Measurements from ENCODE around the gene HSDL1. TPM values are rescaled to one million over a fixed set of nuclear protein-coding genes. Genes with fewer than 3 reads are reported as not detected.

HSDL1 gene
- total RNA-seq, 1 experiment from 2014 or later = 35.8 TPM

GRCh38 chr16:84194018-84194417 lies 49.0 kb upstream of the HSDL1 start (continued):
- no peak for TF ChIP-seq RAD21 (IDR thresholded peaks at IDR 0.05; ENCODE audit: low read depth)
- TF ChIP-seq POLR2AphosphoS5 (IDR thresholded peaks at IDR 0.05; ENCODE audit: low read depth, low read length) = no peak
- TF ChIP-seq ATF3 (IDR thresholded peaks at IDR 0.05) = no peak
- TF ChIP-seq CEBPB (IDR thresholded peaks at IDR 0.05; ENCODE audit: low read depth) = no peak
- TF ChIP-seq YY1 (IDR thresholded peaks at IDR 0.05; ENCODE audit: extremely low read depth, insufficient replicate concordance, low read depth, low read length) = no peak
- no peak for TF ChIP-seq EGR1 (IDR thresholded peaks at IDR 0.05; ENCODE audit: low read depth)
- no peak for TF ChIP-seq SIN3A (IDR thresholded peaks at IDR 0.05; ENCODE audit: low read depth)

GRCh38 chr16:84193480-84193879 lies 48.5 kb upstream of the HSDL1 start:
- H3K9ac ChIP-seq (ENCODE audit: low read length) = no peak overlapping the region
- H3K4me2 ChIP-seq (ENCODE audit: low read length) = no peak overlapping the region
- no peaks in the 10 kb centered on the region for H3K9me2 ChIP-seq (ENCODE audit: insufficient read depth)
- H2AFZ ChIP-seq (ENCODE audit: low read depth, low read length, poor library complexity, severe bottlenecking) = no peak overlapping the region
- intact Hi-C loops (cut with micrococcal nuclease) = no loop called here
- H3K27me3 ChIP-seq (ENCODE audit: insufficient read depth, low read length) = no peaks in the 10 kb centered on the region
- H3K4me1 ChIP-seq (ENCODE audit: control insufficient read depth in 1 of 2, insufficient read depth in 2 of 2, low read length in 2 of 2) = peaks cover 0 to 4% of the 10 kb centered on the region in 2 experiments; a peak in 1 of 4 replicates
- no peak overlapping the region for H3K27ac ChIP-seq (ENCODE audit: low read depth, low read length)
- ChIA-PET RAD21 (ENCODE audit: low non-redundant PET in 1 of 2, low total read pairs in 2 of 2, uncharacterized antibody in 2 of 2, unreplicated experiment in 2 of 2) (no interaction called here), CTCF (no interaction called here), POLR2A (no interaction called here)
- H3K79me2 ChIP-seq (ENCODE audit: insufficient read depth, low read length) = no peaks in the 10 kb centered on the region
- H4K20me1 ChIP-seq (ENCODE audit: insufficient read depth) = no peaks in the 10 kb centered on the region
- TF ChIP-seq EZH2 (IDR thresholded peaks at IDR 0.05) = no peak
- BruUV-seq (replicated peaks) = no TSS peak
- DNase-seq (ENCODE audit: low read depth, low spot score) (no peak), ATAC-seq (no peak)
- no peak overlapping the region for H3K4me3 ChIP-seq (replicated peaks in 1 of 2; ENCODE audit: low read depth in 1 of 2, low read length in 2 of 2)
- no peaks in the 10 kb centered on the region for H3K9me3 ChIP-seq (ENCODE audit: control insufficient read depth in 1 of 2, insufficient read depth in 1 of 2, low read depth in 1 of 2, low read length in 2 of 2)
- no peaks in the 10 kb centered on the region for H3K36me3 ChIP-seq (ENCODE audit: control insufficient read depth in 1 of 2, insufficient read depth in 2 of 2, low read length in 2 of 2)

- ChIA-PET CTCF (no interaction called here), POLR2A (no interaction called here), RAD21 (ENCODE audit: low non-redundant PET in 1 of 2, low total read pairs in 2 of 2, uncharacterized antibody in 2 of 2, unreplicated experiment in 2 of 2) (no interaction called here)
- H3K27me3 ChIP-seq (ENCODE audit: insufficient read depth, low read length) = no peaks in the 10 kb centered on the region
- no peak overlapping the region for H3K4me3 ChIP-seq (replicated peaks in 1 of 2; ENCODE audit: low read depth in 1 of 2, low read length in 2 of 2)
- H2AFZ ChIP-seq (ENCODE audit: low read depth, low read length, poor library complexity, severe bottlenecking) = no peak overlapping the region
- H3K9me2 ChIP-seq (ENCODE audit: insufficient read depth) = no peaks in the 10 kb centered on the region
- TF ChIP-seq YY1 (IDR thresholded peaks at IDR 0.05; ENCODE audit: extremely low read depth, insufficient replicate concordance, low read depth, low read length) (no peak), ZFX (IDR thresholded peaks at IDR 0.05) (no peak), SRF (IDR thresholded peaks at IDR 0.05; ENCODE audit: low read depth) (no peak)
- H3K4me2 ChIP-seq (ENCODE audit: low read length) = no peak overlapping the region
- no peak for ATAC-seq
- no peak overlapping the region for H3K9ac ChIP-seq (ENCODE audit: low read length)
- peaks cover 4% of the 10 kb centered on the region for H3K79me2 ChIP-seq (ENCODE audit: insufficient read depth, low read length)
- H3K9me3 ChIP-seq (ENCODE audit: control insufficient read depth in 1 of 2, insufficient read depth in 1 of 2, low read depth in 1 of 2, low read length in 2 of 2) = no peaks in the 10 kb centered on the region
- intact Hi-C loops (cut with micrococcal nuclease) = no loop called here
- no peaks in the 10 kb centered on the region for H4K20me1 ChIP-seq (ENCODE audit: insufficient read depth)
- no peak for DNase-seq (ENCODE audit: low read depth, low spot score)
- peaks cover 0 to 3% of the 10 kb centered on the region in 2 experiments; a peak in 2 of 4 replicates for H3K4me1 ChIP-seq (ENCODE audit: control insufficient read depth in 1 of 2, insufficient read depth in 2 of 2, low read length in 2 of 2)
- no peaks in the 10 kb centered on the region for H3K36me3 ChIP-seq (ENCODE audit: control insufficient read depth in 1 of 2, insufficient read depth in 2 of 2, low read length in 2 of 2)
- BruUV-seq (replicated peaks) = no TSS peak
- H3K27ac ChIP-seq (ENCODE audit: low read depth, low read length) = no peak overlapping the region
These were observed 46.5 kb upstream of the HSDL1 start for GRCh38 chr16:84191466-84191865.

All from HCT116 (cell line).